NB4 (cell line): ENCODE measurements around the gene CYRIA.

Source experiments
- CTCF ChIP-seq: IDR thresholded peaks from one replicate; pipeline ENCODE4 v1.5.1; 2012; ENCODE audit warnings: low read depth, low read length
- POLR2A ChIP-seq: IDR thresholded peaks from 2 replicates; pipeline ENCODE4 v1.6.1; 2011; ENCODE audit warnings: mild to moderate bottlenecking; ENCODE audit not compliant: insufficient read length; ENCODE audit errors: extremely low read depth

DNA sequence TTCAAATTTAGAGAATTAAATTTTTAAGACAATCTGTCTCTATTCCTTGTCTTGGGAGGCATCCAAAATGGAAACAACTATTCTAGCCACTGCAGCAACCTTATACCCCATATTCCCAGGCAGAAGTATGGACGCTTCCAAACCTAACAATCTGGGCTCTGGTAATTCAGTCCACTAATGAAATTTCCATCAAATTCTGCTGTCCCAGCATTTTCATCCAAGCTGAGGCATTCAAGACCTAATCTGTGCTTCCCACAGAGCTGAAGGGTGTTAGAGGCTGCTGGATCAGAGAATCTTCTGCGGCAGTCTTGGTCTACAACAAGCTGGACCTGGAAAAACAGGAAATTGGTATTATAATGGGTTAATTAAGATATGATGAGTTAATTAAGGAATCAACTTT is 42.5 kb upstream of the CYRIA start:
- TF ChIP-seq POLR2A, result no peak
- no peak for TF ChIP-seq CTCF
